GM18499 (cell line): ENCODE measurements around the gene SPIRE2.
A peak's percentile ranks its signal among the peaks of the same experiment; 100 is the strongest.
"Not testable (repeated sequence)": the region's sequence is repeated elsewhere in the genome, so short reads cannot be mapped to it uniquely, and the experiment has no call there.

Source experiments
- ATAC-seq: cut with Tn5 transposase; IDR thresholded peaks from one replicate; pipeline ENCODE4 v1.9.1; 2021; ENCODE audit warnings: moderate number of reproducible peaks; ENCODE audit not compliant: insufficient read depth, unreplicated experiment

The SPIRE2 gene

DNA sequence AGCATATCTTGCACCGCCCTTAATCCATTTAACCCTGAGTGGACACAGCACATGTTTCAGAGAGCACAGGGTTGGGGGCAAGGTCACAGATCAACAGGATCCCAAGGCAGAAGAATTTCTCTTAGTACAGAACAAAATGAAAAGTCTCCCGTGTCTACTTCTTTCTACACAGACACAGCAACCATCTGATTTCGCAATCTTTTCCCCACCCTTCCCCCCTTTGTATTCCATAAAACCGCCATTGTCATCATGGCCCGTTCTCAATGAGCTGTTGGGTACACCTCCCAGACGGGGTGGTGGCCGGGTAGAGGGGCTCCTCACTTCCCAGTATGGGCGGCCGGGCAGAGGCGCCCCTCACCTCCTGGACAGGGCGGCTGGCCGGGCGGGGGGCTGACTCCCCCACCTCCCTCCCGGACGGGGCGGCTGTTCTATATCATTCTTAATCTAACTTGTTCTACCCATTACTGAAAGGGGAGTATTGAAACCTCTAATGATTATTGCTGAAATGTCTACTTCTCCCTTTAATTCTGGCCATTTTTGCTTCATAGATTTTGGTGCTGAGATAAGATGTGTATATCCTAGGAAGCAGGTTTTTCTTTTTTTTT is 21.6 kb upstream of the SPIRE2 start:
- not testable (repeated sequence) for ATAC-seq

DNA sequence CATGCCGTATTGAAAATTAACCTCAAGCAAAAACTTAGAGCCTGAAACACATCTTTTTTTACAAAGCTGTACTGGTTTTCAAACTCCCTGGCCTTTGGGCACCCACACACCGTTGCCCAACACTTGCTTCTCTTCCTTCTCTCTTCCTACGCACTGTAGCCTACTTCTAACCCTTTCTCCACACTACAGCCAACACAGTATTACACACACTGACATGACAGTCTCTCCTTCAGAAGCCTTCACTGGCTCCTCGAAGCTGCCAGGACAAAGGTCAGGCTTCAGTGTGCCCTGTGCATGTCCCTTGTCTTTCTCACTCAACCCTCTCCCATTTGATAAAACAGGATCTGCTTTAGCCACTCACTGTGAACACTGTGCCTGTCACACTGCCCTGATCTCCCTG is 19.8 kb upstream of the SPIRE2 start:
- ATAC-seq, result no peak

DNA sequence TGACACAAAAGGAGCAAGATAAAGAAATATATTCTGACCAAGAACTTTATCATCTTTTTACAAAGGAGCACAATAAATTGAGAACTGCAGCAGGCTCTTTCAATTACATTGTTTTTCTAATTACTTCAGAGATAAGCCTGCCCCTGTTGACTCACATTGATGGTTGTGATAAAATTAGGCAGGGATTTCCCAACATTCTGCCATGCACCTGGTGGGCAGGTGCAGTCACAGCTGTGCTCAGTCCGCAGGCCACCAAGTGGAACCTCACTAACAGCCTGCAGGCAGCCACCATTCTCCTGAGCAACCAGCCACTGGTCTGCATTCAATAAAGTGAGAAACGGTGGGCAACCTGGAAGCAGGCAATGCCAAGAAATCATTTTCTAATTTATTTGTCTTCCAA is 17.0 kb upstream of the SPIRE2 start:
- no peak for ATAC-seq

DNA sequence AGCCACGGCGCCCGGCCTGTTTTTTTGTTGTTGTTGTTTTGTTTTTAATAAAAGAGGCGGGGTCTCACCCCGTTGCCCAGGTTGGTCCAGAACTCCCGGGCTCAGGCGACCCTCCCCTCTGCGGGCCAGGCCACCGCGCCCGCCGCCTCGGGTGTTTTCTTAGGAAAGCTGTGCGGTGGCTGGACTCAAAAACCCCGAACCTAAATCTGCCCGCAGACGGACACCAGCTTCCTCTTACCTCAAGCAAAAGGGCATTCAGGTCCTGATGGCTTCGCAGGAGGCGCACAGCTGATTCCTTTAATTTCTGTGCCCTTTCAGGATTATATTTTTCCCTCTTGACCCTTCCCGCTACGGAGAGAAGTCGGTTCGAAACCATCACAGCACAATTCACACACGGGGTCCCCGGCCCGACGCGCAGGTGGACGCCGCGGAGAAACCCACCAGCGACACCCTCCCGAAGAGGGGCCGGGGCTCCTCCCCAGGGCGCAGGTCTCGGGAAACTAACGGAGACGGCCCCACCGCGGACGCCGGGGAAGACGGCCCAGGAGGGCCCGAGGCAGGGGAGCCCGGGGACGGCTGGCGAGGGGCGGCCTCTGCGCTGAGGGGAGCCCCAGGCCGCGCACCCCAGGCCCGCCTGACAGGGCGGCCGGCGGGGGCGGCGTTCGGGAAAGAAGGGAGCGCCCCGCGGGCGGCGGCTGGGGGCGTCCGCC is 12.5 kb upstream of the SPIRE2 start:
- peak; percentile 19 for ATAC-seq

DNA sequence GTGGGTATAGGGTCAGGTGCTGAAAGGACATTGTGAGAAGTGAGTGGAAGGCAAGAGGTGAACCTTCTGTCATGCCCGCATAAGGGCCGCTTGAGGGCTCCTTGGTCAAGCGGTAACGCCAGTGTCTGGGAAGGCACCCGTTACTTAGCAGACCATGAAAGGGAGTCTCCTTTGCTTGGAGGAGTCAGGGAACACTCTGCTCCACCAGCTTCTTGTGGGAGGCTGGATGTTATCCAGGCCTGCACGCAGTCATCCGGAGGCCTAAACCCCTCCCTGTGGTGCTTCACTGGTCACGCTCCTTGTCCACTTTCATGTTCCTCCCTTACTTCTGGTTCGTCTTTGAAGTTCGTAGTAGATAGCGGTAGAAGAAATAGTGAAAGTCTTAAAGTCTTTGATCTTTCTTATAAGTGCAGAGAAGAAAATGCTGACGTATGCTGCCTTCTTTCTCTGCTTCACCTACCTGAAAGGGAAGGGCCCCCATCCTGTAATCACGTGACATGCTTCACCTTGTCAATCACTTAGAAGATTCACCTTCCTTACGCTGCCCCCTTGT is 9.3 kb upstream of the SPIRE2 start:
- ATAC-seq, result not testable (repeated sequence)

DNA sequence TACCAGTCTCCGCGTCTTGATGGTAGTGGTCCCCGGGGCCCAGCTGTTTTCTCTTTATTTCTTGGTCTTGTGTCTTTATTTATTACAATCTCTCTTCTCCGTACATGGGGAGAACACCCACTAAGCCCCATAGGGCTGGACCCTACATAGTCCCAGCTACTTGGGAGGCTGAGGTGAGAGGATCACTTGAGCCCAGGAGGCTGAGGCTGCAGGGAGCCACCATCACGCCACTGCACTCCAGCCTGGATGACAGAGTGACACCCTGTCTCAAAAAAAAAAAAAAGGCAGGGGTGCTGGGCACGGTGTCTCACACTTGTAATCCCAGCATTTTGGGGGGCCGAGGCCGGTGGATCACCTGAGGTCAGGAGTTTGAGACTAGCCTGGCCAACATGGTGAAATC is 8.8 kb upstream of the SPIRE2 start:
- ATAC-seq, result not testable (repeated sequence)

DNA sequence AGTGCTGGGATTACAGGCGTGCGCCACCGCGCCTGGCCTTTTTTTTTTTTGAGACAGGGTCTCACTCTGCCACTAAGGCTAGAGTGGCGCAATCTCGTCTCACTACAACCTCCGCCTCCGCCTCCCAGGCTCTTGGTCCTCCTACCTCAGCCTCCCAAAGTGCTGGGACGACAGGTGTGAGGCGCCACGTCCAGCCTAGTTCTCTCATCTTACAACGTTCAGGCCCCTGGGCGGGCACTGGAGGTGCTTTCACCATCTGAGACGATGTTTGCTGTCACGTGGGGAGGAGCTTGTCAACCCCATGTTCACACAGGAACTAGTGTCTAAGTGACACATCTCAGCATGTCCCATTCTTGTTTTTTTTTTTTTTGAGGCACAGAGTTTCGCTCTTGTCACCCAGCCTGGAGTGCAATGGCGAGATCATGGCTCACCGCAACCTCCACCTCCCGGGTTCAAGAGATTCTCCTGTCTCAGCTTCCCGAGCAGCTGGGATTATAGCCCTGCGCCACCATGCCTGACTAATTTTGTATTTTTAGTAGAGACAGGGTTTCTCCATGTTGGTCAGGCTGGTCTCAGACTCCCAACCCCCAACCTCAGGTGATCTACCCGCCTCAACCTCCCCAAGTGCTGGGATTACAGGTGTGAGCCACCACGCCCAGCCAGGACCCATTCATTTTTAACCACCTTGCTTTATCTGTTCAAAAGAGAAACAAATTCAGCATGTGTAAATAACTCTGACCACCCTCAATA is 6.7 kb upstream of the SPIRE2 start:
- no peak for ATAC-seq

DNA sequence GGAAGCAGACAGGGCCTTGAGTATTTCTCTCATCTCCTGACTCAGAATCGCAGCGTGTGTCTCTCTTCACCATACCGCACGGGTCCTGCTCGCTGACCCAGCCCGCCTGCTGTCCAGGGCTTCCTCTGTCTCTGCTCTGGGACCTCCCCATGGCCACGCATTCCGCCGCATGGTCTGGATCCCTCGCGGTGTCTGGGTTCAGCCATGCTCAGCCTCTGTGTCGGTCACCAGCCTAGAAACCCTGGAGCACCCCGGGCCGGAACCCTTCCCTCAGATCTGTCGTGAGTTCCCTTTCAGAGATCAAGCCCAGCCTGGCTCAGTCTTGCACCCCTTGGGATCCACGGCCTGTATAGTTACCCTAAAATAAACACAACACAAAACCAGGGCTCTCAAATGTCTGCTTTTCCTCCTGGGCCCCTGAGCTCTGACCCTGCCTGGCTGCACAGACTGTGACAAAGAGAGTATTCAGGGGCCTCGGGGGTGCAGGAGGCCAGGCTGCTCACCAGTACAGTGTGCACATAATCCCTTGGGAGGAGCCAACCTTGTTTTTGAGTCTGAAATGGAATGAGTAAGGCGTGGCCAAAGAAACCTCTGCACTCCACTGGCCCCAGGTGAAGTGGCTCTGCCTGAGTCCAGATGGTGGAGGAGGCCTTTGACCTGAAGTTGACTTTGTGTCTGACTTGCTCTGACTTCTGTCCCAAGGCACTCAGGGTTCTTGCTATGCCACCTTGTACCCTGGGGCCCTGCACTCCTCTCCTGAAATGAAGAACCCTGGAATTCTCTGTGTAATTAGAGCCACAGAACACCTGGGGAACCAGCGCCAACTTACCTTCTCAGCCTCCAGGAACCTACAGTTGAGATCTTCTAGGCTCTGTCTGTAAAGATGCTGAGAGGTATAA is 5.8 kb upstream of the SPIRE2 start:
- ATAC-seq, result no peak

DNA sequence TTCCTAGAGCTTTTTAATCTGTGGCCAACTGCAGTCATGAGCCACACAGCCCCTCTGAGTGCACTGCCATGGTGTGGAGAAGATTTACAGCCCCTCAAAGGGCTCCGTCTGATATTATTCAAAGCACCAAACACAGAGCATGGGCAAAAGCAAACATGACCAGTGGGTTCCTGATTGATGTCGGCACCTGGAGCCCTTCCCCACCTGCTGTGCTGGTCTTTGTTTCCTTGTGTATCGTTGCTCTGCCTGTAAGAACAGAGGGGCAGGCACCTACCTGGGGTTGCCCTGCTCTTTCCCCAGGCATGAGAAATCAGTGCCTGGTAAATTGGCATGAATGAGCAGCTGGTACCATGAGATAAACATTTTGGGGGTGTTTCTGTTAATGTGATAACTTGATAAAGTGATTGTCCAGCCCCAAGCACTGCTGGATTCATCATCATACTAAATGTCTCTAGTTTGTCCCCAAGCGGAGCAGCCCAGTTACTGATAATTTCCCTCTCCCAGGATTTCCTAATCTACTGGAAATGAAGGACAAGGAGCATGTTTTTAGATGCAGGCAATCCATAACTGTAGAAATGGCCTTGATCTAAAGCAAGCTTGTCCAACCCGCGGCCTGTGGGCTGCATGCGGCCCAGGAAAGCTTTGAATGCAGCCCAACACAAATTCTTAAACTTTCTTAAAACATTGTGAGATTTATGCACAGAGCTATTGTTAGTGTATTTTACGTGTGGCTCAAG is 5.0 kb upstream of the SPIRE2 start:
- no peak for ATAC-seq

DNA sequence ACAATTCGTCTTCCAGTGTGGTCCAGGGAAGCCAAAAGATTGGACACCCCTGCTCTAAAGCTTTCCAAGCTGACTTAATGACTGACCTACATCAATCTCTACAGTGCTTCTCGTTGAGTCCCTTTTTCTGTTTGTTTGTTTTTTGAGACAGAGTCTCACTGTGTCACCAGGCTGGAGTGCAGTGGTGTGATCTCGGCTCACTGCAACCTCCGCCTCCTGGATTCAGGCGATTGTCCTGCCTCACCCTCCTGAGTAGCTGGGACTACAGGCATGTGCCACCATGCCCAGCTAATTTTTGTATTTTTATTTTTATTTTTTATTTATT is 4.5 kb upstream of the SPIRE2 start:
- ATAC-seq, result not testable (repeated sequence)

DNA sequence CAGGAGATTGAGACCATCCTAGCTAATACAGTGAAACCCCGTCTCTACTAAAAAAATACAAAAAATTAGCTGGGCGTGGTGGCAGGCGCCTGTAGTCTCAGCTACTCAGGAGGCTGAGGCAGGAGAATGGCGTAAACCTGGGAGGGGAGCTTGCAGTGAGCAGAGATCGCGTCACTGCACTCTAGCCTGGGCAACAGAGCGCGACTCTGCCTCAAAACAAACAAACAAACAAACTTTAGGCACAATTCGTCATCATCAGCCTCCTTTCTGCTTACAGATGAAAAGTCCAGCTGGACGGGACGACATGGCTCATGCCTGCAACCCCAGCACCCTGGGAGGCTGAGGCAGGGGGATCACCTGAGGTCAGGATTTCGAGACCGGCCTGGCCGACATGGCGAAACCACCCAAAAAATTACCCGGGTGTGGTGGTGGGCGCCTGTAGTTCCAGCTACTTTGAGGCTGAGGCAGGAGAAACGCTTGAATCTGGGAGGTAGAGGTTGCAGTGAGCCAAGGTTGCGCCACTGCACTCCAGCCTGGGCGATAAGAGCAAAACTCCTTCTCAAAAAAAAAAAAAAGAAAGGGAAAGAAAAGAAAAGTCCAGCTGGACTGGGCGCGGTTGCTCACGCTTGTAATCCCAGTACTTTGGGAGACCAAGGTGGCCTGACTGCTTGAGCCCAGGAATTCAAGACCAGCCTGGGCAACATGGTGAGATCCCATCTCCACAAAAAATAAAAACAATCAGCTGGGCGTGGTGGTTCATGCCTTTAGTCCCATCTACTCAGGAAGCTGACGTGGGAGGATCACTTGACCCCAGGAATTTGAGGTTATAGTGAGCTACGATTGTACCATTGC is 1.5 kb upstream of the SPIRE2 start:
- ATAC-seq, result no peak

DNA sequence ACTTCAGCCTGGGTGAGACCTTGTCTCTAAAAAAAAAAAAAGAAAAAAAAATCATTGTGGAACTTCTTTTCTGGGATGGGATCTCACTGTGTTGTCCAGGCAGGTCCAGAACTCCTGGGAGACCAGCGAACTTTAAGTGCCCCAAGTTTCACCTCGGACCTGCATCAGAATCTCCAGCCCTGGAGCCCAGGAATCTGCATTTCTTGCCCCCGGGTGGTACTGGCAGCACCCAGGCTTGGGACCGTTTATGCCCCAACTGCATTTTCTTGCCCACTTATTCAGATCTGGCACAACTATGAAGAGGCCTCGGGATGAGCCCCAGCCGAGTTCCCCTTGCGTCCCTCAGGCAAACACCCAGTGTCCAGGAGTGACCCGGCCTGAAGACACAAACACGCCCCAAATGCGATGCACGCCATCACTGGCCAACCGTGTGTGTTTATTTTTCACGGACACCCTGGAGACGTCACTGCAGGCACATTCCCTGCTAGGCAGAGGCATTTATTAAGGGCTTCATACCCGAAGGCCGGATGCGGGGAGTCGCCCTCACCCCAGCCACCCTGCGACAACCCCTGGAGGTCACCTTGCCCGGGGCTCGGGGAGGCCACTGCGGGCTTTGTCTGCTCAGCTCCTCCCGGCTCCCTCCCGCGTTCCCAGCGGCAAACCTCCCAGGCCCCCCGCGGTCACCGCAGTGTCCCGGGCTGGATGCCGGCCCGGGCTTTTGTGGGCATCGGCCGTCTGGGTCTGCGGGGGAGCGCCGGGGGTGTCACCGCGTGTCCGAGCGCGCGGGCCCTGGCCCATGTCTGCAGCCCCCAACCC is 684 bp upstream of the SPIRE2 start:
- no peak for ATAC-seq

DNA sequence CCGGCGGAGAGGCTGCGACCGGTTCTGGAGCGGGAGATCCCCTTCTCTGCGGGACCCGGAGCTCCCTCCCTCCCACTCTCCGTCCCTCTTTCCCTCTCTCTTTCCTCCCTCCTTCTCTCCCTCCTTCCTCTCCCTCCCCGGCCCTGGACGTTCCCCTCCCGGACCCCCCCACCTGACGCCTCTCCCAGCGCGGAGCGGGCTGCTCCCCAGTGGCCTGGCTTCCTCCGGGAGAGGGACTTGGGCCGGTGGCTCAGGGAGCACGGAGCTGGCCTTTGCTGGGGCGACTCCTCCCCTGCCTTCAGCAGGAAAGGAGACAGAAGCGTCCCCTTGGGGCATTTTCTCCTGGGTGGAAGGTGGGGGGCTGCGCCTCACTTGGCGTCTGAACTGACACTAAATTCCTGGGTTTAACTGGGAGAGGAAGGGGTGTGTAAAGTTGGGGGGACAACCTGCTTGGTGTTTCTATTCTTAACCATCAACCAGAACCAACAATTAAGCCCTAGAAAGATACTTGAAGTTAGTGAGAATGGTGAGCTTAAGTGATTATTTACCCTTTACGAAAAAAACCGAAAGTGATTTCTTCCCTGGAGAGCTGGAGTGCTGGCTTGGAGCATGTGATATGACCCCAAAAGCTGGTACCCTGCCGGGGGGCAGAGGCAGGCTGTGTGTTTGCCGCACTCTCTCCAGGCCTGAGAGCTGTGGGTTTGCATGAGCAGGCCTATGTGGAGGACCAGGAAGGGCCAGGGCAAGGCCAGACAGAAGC is 775 bp downstream of the SPIRE2 start:
- no peak for ATAC-seq

DNA sequence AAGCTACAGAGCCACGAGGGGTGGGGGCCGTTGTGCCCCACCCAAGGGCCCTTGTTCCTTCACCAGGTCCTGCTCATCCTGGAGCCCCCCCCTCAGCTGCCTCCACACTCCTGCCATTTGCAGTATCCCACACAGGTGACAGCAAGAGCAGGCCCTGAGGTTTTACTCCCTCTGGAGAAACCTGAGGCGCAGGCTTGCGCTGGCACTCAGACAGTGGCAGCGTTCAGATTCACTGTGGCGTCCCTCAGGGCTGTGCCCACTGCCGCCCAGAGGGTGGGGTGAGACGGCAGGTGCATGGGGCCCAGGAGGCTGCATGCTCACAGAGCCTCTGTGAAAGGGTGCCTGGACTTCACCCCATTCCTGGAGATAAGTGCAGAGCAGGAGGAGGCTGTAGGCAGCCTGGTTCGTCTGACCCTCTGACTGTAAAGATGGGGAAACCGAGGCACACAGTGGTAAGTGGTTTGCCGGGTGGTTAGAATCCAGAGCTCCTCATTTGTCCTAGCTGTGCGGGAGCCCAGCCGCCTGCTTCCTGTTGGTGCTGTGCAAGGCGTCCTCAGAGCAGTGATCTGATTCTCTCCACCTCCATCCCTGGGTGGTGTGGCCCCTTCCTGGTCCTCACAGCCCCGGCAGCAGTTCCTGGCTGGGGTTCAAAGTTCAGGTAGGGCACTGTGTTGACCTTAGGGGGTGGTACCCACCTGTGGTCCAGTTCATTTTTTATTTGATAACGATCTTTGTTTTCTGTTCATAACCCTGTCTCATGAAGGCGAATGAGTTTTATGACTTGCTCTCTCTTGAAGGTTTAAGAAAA is 1.6 kb downstream of the SPIRE2 start:
- no peak for ATAC-seq

DNA sequence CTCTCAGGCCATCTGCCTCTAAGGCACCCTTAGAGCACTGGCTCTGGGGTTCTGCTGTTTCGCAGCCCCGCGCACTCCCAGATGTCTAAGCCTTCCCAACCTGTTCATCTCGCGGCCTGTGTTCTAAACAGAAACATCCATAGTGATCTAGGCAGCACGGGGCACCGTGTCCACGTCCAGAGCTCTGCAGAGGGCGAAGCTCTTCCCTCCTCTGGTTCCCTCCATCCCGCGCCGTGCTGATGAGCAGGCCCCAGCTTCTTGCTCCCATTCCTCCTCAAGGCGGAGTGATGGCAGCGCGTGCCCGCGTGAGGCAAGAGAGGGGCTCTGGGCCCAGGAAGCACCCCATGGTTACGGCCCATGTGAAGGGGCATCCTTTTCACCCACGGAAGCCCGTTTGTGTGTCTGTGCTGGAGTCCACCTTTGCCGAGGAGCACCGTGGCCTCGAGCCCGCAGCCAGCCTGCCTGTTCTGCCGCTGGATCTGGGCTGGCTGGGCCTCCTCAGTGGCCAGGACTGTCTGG is 3.6 kb downstream of the SPIRE2 start:
- no peak for ATAC-seq

DNA sequence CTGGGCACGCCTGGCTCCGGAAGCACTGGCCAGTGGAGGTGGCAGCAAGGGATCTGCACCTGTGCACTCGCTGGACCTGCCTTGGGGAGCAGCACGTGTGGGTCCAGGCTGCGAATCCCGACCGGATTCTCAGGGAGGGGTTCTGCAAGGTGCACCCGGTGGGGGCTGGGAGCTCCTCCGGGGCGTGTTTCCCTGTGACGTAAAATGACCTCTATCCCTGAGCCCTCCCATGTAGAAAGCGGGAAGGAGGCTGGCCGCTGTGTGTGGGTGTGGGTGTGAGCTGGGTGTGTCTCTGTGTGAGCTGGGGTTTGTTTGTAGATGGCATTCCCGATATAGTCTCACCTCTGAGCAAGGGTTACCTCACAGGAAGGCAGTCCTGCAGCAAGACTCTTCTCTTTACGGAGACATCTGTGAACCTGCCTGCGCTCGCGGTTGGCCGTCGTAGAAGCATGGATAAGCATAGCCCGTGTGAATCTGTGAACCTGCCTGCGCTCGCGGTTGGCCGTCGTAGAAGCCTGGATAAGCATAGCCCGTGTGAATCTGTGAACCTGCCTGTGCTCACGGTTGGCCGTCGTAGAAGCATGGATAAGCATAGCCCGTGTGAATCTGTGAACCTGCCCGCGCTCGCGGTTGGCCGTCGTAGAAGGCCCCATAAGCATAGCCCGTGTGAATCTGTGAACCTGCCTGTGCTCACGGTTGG is 5.5 kb downstream of the SPIRE2 start:
- ATAC-seq, result not testable (repeated sequence)
